Liver (tissue), 3 donors: ENCODE results near the gene ABL2.

ENCODE experiments used
- EGR1 ChIP-seq, 2 donors: IDR thresholded peaks; 2 replicates each; pipeline ENCODE4 v1.6.1; 2016 to 2018; ENCODE audit warnings: antibody characterized with exemption in 2 of 2, low read depth in 2 of 2
- GABPA ChIP-seq, 2 donors: IDR thresholded peaks in 1 of 2; conservative IDR thresholded peaks in 1 of 2; 2 replicates each; pipeline ENCODE4 v1.6.1; 2016; ENCODE audit warnings: antibody characterized with exemption in 2 of 2, mild to moderate bottlenecking in 1 of 2, moderate library complexity in 1 of 2
- HNF4A ChIP-seq, 2 donors: conservative IDR thresholded peaks; 2 replicates each; pipeline ENCODE4 v1.6.1; 2016; ENCODE audit warnings: antibody characterized with exemption in 2 of 2, mild to moderate bottlenecking in 2 of 2
- JUND ChIP-seq, 2 donors: IDR thresholded peaks; 2 replicates each; pipeline ENCODE4 v1.6.1; 2016; ENCODE audit warnings: antibody characterized with exemption in 2 of 2
- REST ChIP-seq: IDR thresholded peaks from 2 replicates; pipeline ENCODE4 v1.6.1; 2016; ENCODE audit warnings: antibody characterized with exemption, mild to moderate bottlenecking
- SP1 ChIP-seq: IDR thresholded peaks from 2 replicates; pipeline ENCODE4 v1.6.1; 2018; ENCODE audit warnings: antibody characterized with exemption, mild to moderate bottlenecking
- TAF1 ChIP-seq: conservative IDR thresholded peaks from 2 replicates; pipeline ENCODE4 v1.6.1; 2016; ENCODE audit warnings: antibody characterized with exemption, mild to moderate bottlenecking
- TF ChIP-seq, protein P1 (sequence below): fragments of 150-350 bp; IDR thresholded peaks from 2 replicates; pipeline ENCODE4 v1.5.1; 2017; ENCODE audit warnings: improper control_type of control experiment, low read depth, low read length; ENCODE audit not compliant: missing input control
- TF ChIP-seq, protein P2 (sequence below): IDR thresholded peaks from 2 replicates; pipeline ENCODE4 v1.6.1; 2016; ENCODE audit warnings: antibody characterized with exemption
- donor health status: healthy.
- donor health status: healthy.

GRCh38 chr1:179205284-179205683 lies 24.2 kb downstream of the ABL2 start:
- TF ChIP-seq, protein P1, sequence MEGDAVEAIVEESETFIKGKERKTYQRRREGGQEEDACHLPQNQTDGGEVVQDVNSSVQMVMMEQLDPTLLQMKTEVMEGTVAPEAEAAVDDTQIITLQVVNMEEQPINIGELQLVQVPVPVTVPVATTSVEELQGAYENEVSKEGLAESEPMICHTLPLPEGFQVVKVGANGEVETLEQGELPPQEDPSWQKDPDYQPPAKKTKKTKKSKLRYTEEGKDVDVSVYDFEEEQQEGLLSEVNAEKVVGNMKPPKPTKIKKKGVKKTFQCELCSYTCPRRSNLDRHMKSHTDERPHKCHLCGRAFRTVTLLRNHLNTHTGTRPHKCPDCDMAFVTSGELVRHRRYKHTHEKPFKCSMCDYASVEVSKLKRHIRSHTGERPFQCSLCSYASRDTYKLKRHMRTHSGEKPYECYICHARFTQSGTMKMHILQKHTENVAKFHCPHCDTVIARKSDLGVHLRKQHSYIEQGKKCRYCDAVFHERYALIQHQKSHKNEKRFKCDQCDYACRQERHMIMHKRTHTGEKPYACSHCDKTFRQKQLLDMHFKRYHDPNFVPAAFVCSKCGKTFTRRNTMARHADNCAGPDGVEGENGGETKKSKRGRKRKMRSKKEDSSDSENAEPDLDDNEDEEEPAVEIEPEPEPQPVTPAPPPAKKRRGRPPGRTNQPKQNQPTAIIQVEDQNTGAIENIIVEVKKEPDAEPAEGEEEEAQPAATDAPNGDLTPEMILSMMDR: no peak
- TF ChIP-seq EGR1 (IDR thresholded peaks at IDR 0.05; ENCODE audit: low read depth in 2 of 2): no peak
- TF ChIP-seq TAF1: no peak
- TF ChIP-seq, protein P2, sequence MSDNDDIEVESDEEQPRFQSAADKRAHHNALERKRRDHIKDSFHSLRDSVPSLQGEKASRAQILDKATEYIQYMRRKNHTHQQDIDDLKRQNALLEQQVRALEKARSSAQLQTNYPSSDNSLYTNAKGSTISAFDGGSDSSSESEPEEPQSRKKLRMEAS: no peak
- no peak for TF ChIP-seq HNF4A (conservative IDR thresholded peaks at IDR 0.05)
- TF ChIP-seq JUND (IDR thresholded peaks at IDR 0.05): no peak
- no peak for TF ChIP-seq SP1
- TF ChIP-seq REST: no peak
- no peak for TF ChIP-seq GABPA (IDR thresholded peaks at IDR 0.05 in 1 of 2, conservative IDR thresholded peaks at IDR 0.05 in 1 of 2)
